Lower lobe of right lung (tissue), 2 donors: ENCODE measurements around the gene CTNNA3. TPM values are rescaled to one million over a fixed set of nuclear protein-coding genes. Genes with fewer than 3 reads are reported as not detected.
A peak's percentile ranks its signal among the peaks of the same experiment; 100 is the strongest.

ENCODE experiments used
- ATAC-seq, 2 donors: fragments of 200-7000 bp; cut with Tn5 transposase; one replicate each; pipeline ENCODE4 v1.9.1; 2020 to 2022; ENCODE audit warnings: mild to moderate bottlenecking in 2 of 2, moderate library complexity in 2 of 2
- DNase-seq: peaks from one replicate; pipeline ENCODE4 v3.0.0-alpha.2; 2020
- H3K27ac ChIP-seq: fragments of 200-600 bp; one replicate; pipeline ENCODE4 v1.8.0; 2022
- H3K27me3 ChIP-seq: fragments of 200-600 bp; one replicate; pipeline ENCODE4 v1.8.0; 2022; ENCODE audit warnings: low read depth
- H3K36me3 ChIP-seq: fragments of 200-600 bp; one replicate; pipeline ENCODE4 v1.8.0; 2022; ENCODE audit warnings: mild to moderate bottlenecking
- H3K4me1 ChIP-seq: fragments of 200-600 bp; one replicate; pipeline ENCODE4 v1.8.0; 2022
- H3K4me3 ChIP-seq: fragments of 200-600 bp; one replicate; pipeline ENCODE4 v1.8.0; 2022; ENCODE audit warnings: mild to moderate bottlenecking
- H3K9me3 ChIP-seq: fragments of 200-600 bp; one replicate; pipeline ENCODE4 v1.8.0; 2022
- intact Hi-C: fragments of 100-400 bp; cut with DNase I; formaldehyde crosslinking; loops from one replicate; pipeline ENCODE4 v1.11.0; 2022
- total RNA-seq: library from RNA; stranded (reverse); fragmentation: NEBNext Ultra II Directional; extraction: Animal tissue kit (Norgen Biotek cat#: 25700); gene quantifications from one replicate; pipeline ENCODE4 v1.2.1, GENCODE V29; 2021
- TF ChIP-seq, protein P1 (sequence below): fragments of 200-600 bp; IDR thresholded peaks from one replicate; pipeline ENCODE4 v1.8.0; 2022; ENCODE audit warnings: antibody characterized with exemption, mild to moderate bottlenecking
- donor health status: DM: no; HTN: yes; CAD: no; lungs with severe emphysema.

CTNNA3 gene
- total RNA-seq, 1 donor from 2014 or later: not detected

DNA sequence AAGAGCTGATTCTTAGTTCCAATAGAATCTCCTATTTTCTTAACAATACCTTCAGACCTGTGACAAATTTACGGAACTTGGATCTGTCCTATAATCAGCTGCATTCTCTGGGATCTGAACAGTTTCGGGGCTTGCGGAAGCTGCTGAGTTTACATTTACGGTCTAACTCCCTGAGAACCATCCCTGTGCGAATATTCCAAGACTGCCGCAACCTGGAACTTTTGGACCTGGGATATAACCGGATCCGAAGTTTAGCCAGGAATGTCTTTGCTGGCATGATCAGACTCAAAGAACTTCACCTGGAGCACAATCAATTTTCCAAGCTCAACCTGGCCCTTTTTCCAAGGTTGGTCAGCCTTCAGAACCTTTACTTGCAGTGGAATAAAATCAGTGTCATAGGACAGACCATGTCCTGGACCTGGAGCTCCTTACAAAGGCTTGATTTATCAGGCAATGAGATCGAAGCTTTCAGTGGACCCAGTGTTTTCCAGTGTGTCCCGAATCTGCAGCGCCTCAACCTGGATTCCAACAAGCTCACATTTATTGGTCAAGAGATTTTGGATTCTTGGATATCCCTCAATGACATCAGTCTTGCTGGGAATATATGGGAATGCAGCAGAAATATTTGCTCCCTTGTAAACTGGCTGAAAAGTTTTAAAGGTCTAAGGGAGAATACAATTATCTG lies 768.6 kb downstream of the CTNNA3 start:
- no peak overlapping the region for H3K4me3 ChIP-seq
- DNase-seq (no peak), ATAC-seq (no peak)
- no peaks in the 10 kb centered on the region for H3K9me3 ChIP-seq
- TF ChIP-seq, protein P1, sequence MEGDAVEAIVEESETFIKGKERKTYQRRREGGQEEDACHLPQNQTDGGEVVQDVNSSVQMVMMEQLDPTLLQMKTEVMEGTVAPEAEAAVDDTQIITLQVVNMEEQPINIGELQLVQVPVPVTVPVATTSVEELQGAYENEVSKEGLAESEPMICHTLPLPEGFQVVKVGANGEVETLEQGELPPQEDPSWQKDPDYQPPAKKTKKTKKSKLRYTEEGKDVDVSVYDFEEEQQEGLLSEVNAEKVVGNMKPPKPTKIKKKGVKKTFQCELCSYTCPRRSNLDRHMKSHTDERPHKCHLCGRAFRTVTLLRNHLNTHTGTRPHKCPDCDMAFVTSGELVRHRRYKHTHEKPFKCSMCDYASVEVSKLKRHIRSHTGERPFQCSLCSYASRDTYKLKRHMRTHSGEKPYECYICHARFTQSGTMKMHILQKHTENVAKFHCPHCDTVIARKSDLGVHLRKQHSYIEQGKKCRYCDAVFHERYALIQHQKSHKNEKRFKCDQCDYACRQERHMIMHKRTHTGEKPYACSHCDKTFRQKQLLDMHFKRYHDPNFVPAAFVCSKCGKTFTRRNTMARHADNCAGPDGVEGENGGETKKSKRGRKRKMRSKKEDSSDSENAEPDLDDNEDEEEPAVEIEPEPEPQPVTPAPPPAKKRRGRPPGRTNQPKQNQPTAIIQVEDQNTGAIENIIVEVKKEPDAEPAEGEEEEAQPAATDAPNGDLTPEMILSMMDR: no peak
- intact Hi-C loops: no loop called here
- H3K27me3 ChIP-seq: peaks cover 36% of the 10 kb centered on the region
- H3K4me1 ChIP-seq: no peaks in the 10 kb centered on the region
- no peaks in the 10 kb centered on the region for H3K36me3 ChIP-seq
- H3K27ac ChIP-seq: no peak overlapping the region

DNA sequence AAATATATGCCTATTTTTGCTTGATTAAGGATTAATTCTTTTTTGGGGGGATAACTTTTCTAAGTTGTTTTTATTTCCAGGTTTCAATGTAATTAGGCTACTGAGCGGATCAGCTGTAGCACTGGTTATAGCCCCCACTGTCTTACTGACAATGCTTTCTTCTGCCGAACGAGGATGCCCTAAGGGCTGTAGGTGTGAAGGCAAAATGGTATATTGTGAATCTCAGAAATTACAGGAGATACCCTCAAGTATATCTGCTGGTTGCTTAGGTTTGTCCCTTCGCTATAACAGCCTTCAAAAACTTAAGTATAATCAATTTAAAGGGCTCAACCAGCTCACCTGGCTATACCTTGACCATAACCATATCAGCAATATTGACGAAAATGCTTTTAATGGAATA lies 769.2 kb downstream of the CTNNA3 start:
- Histone ChIP-seq H3K9me3 (no peaks in the 10 kb centered on the region), H3K27me3 (peaks cover 36% of the 10 kb centered on the region), H3K36me3 (no peaks in the 10 kb centered on the region), H3K27ac (no peak overlapping the region), H3K4me3 (no peak overlapping the region), H3K4me1 (no peaks in the 10 kb centered on the region)
- ATAC-seq (no peak), DNase-seq (no peak)
- TF ChIP-seq, protein P1: no peak
- intact Hi-C loops: no loop called here

DNA sequence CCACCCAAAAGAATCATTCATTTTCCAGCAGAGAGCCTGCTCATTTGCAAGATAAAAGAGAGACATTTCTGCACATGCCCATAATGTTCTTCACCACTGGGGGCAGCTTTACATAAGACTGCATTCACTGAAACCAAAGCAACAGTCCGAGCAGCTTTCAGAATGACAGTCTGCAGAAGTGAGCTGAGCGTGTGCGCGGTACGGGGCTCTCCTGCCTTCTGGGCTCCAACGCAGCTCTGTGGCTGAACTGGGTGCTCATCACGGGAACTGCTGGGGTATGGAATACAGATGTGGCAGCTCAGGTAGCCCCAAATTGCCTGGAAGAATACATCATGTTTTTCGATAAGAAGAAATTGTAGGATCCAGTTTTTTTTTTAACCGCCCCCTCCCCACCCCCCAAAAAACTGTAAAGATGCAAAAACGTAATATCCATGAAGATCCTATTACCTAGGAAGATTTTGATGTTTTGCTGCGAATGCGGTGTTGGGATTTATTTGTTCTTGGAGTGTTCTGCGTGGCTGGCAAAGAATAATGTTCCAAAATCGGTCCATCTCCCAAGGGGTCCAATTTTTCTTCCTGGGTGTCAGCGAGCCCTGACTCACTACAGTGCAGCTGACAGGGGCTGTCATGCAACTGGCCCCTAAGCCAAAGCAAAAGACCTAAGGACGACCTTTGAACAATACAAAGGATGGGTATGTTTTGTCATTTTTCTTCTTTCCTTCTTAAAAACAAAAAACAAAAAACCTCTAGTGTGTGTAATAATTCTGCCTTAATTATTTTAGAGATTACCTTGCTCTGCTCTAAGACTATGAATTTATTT lies 769.9 kb downstream of the CTNNA3 start, which contains the start of gene LRRTM3:
Gene LRRTM3, plus strand, starts transcription at position 141 of the 820 bp plus-strand sequence.
- ATAC-seq: peak; percentile 85 to 86
- Histone ChIP-seq H3K4me1 (no peaks in the 10 kb centered on the region), H3K9me3 (no peaks in the 10 kb centered on the region), H3K4me3 (no peak within 1 kb of the TSS), H3K36me3 (no peaks in the 10 kb centered on the region), H3K27me3 (peaks cover 36% of the 10 kb centered on the region), H3K27ac (no peak within 1 kb of the TSS)
- intact Hi-C loops: no loop called here
- DNase-seq: no peak
- TF ChIP-seq, protein P1: peak; percentile 53

DNA sequence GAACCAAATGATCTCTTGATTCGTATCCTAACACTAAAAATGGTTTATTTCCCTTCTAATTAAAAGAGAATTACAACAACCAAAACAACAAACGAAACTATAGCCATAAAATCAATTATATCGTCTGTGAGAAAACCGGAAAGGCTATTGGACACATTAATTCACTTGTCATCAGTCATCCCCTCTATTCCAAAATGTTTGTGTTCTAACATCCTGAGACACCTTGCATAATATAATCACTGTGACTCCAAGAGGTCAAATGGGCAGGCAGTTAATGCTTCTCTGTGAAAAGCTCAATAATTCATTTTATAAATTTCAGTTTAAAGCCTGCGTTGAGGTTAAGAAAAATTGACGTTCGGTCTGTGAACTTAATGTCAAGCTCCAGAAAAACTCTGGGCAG lies 770.6 kb downstream of the CTNNA3 start:
- intact Hi-C loops: no loop called here
- no peak overlapping the region for H3K27ac ChIP-seq
- DNase-seq (no peak), ATAC-seq (no peak)
- H3K4me3 ChIP-seq: no peak overlapping the region
- no peaks in the 10 kb centered on the region for H3K36me3 ChIP-seq
- H3K27me3 ChIP-seq: peaks cover 36% of the 10 kb centered on the region
- no peaks in the 10 kb centered on the region for H3K4me1 ChIP-seq
- H3K9me3 ChIP-seq: no peaks in the 10 kb centered on the region
- TF ChIP-seq, protein P1: no peak

DNA sequence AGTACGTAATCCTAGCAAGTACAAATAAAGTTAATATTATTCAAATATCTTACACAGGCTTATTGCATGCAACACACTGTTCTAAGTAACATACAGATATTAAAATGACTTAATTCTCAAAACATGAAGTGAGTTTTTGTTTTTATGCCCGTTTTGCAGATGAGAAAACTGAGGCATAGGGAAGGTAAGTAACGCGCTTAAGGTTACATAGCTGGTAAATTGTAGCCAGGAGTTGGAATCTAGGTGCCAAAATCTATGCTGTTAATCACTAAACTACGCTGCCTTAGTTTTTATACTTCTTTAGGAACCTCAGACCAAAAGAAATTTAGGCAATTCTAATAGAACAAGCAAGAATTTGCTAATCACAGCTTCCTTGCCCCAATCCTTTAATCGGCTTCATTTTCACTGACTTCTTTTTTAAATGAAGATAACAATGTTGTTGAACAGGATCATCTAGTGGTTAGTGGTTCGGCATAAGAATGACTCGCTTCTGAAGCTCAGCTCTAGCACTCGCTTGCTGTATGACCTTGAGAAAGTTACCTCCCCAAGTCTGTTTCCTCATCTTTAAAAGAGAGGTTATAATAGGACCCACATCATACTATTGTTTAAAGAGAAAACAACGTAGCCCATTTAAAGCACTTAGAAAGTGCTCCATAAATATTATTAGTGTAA lies 771.2 kb downstream of the CTNNA3 start:
- no peak overlapping the region for H3K4me3 ChIP-seq
- no peak overlapping the region for H3K27ac ChIP-seq
- no peaks in the 10 kb centered on the region for H3K4me1 ChIP-seq
- no peaks in the 10 kb centered on the region for H3K9me3 ChIP-seq
- ATAC-seq (no peak), DNase-seq (no peak)
- peaks cover 33% of the 10 kb centered on the region for H3K27me3 ChIP-seq
- no peaks in the 10 kb centered on the region for H3K36me3 ChIP-seq
- intact Hi-C loops: no loop called here
- TF ChIP-seq, protein P1: no peak
